ENCODE data around the gene GNAZ.

DNA sequence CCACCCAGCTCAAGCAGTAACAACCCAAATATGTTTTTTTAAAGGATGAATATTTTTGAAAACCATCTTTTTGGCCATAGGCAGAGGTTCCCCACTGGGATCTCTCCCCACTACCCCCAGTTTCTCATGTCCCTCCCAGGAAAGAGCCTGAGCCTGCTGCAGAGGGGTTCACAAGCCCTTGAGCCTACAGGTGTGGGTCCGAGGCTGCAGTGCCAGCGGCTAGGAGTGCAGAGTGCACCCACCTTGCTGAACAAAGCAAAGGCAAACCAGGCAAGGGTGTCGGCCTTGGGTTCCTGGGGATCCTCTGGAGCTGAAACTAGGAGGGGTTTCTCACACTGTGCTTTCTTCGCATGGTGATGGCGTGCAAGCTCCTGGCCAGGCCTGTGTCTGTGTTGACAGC is 35.0 kb downstream of the GNAZ start:
- TF ChIP-seq, protein P1, sequence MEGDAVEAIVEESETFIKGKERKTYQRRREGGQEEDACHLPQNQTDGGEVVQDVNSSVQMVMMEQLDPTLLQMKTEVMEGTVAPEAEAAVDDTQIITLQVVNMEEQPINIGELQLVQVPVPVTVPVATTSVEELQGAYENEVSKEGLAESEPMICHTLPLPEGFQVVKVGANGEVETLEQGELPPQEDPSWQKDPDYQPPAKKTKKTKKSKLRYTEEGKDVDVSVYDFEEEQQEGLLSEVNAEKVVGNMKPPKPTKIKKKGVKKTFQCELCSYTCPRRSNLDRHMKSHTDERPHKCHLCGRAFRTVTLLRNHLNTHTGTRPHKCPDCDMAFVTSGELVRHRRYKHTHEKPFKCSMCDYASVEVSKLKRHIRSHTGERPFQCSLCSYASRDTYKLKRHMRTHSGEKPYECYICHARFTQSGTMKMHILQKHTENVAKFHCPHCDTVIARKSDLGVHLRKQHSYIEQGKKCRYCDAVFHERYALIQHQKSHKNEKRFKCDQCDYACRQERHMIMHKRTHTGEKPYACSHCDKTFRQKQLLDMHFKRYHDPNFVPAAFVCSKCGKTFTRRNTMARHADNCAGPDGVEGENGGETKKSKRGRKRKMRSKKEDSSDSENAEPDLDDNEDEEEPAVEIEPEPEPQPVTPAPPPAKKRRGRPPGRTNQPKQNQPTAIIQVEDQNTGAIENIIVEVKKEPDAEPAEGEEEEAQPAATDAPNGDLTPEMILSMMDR (IDR thresholded peaks at IDR 0.05; ENCODE audit: low read depth, low read length, poor library complexity, severe bottlenecking), result no peak
- TF ChIP-seq EZH2phosphoT487 (IDR thresholded peaks at IDR 0.05; ENCODE audit: borderline replicate concordance, low read length), result no peak
